ENCODE data around the gene SEC31B.

The SEC31B gene, protein sequence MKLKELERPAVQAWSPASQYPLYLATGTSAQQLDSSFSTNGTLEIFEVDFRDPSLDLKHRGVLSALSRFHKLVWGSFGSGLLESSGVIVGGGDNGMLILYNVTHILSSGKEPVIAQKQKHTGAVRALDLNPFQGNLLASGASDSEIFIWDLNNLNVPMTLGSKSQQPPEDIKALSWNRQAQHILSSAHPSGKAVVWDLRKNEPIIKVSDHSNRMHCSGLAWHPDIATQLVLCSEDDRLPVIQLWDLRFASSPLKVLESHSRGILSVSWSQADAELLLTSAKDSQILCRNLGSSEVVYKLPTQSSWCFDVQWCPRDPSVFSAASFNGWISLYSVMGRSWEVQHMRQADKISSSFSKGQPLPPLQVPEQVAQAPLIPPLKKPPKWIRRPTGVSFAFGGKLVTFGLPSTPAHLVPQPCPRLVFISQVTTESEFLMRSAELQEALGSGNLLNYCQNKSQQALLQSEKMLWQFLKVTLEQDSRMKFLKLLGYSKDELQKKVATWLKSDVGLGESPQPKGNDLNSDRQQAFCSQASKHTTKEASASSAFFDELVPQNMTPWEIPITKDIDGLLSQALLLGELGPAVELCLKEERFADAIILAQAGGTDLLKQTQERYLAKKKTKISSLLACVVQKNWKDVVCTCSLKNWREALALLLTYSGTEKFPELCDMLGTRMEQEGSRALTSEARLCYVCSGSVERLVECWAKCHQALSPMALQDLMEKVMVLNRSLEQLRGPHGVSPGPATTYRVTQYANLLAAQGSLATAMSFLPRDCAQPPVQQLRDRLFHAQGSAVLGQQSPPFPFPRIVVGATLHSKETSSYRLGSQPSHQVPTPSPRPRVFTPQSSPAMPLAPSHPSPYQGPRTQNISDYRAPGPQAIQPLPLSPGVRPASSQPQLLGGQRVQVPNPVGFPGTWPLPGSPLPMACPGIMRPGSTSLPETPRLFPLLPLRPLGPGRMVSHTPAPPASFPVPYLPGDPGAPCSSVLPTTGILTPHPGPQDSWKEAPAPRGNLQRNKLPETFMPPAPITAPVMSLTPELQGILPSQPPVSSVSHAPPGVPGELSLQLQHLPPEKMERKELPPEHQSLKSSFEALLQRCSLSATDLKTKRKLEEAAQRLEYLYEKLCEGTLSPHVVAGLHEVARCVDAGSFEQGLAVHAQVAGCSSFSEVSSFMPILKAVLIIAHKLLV

DNA sequence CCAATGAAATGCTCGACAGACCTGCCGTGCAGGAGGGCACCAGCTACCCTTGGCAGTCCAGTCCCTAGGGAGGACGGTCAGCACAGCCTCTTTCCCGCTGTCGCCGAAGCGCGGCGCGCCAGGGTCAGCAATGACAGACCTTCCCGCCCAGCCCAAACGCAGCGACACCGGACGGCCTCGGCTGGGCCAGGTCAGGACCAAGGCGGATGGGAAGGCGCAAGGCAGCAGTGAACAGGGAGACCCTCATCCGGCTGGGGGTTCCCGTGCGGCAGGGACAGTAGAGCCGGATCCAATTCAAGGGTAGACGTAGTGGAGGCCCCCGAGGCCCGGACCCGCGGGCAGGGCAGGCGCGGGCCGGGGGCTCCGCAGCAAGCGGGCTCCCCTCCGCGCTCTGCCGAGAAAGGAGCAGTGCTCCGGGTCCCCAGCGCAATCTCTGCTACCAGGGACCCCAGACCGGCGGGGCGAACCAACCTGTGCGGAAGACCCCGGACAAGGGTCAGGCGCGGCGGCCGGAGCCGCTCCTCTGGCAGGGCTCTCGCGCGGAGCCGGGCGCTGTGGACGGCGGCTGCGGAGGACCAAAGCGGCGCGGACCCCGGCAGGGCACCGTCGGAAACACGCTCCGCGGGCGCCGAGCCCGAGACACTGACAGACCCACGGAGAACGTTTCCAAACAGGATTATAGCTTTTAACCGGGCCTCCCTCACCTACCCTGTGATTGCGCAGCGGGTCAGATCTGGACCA is at the start of gene SEC31B:
Gene SEC31B, minus strand, starts transcription at position 551 of the 741 bp plus-strand sequence. CDS start 2,909 bp downstream, outside the sequence.
- DNase-seq (no peak), ATAC-seq (no peak)
- no peaks in the 10 kb centered on the region for H3K9me3 Mint-ChIP-seq
- peaks cover 11% of the 10 kb centered on the region for H3K4me1 Mint-ChIP-seq
- no peak within 1 kb of the TSS for H3K27ac Mint-ChIP-seq
- peaks cover 20% of the 10 kb centered on the region for H3K36me3 Mint-ChIP-seq (ENCODE audit: low read depth)
- H3K27me3 Mint-ChIP-seq, result no peaks in the 10 kb centered on the region
- no peak within 1 kb of the TSS for H3K4me3 Mint-ChIP-seq

DNA sequence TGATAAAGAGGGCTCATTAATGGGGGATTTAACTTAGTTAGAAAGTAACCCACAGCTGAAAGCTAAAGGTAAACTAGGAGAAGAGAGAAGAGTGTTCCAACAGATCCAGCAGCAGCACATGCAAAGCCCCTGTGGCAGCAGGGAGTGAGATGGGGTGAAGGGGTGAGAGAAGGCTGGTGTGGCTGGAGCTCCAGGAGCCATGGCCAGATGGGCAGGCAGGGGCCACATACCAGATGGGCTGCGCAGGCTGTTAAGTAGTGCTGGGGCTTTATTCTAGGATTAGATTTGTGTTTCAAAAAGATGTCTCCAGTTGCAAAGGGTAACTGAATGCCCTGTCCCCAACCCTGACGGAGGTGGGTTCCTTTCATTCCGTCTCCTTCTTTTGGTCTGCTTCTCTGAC is 49.3 kb upstream of the SEC31B start:
- H3K27me3 Mint-ChIP-seq, result peaks cover 44% of the 10 kb centered on the region
- no peak overlapping the region for H3K27ac Mint-ChIP-seq
- DNase-seq, result no peak
- no peak for ATAC-seq
- no peaks in the 10 kb centered on the region for H3K36me3 Mint-ChIP-seq (ENCODE audit: low read depth)
- no peaks in the 10 kb centered on the region for H3K9me3 Mint-ChIP-seq
- H3K4me1 Mint-ChIP-seq, result no peaks in the 10 kb centered on the region
- no peak overlapping the region for H3K4me3 Mint-ChIP-seq

DNA sequence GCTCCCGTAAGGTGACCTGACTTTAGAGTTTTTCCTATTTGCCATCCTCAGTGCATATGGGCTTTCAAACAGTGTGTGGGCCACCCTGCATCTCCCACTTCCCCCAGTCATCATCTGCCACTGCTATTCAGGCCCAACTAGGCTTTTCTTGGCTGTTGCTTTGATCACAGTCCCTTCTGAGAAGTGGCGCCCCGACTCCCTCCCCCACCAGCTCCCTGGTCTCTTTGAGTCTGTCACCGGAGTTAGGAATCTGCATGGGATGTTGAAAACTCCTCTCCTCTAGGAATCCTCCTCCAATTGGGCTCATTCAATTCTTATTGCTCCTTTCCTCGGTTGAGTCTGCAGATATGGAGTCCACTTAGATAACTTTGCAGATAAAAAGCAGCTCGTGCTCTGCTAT is 48.2 kb upstream of the SEC31B start:
- H3K4me3 Mint-ChIP-seq, result no peak overlapping the region
- no peaks in the 10 kb centered on the region for H3K36me3 Mint-ChIP-seq (ENCODE audit: low read depth)
- no peaks in the 10 kb centered on the region for H3K9me3 Mint-ChIP-seq
- H3K27ac Mint-ChIP-seq, result no peak overlapping the region
- H3K4me1 Mint-ChIP-seq, result peaks cover 2% of the 10 kb centered on the region
- peaks cover 49% of the 10 kb centered on the region for H3K27me3 Mint-ChIP-seq
- DNase-seq, result no peak
- no peak for ATAC-seq

DNA sequence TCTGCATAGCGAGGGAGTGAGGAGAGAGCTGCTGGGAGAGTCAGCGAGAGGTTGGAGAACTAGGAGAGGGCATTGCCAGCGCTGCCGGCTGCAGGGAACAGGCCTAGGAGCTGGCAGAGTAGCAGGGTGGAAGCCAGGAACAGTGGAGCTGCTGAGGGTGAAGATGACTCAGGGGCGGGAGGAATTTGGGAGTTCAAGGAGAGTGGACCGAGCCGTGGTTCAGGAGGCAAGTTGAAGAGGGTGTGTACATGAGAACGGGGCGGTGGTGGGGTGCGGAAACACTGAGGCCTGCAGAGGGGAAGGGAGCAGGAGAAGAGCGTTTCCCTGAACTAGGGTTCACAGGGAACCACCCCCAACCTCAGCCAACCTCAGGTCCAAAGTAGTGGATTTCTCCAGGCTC is 47.6 kb upstream of the SEC31B start:
- Mint-ChIP-seq H3K4me3 (no peak overlapping the region), H3K27me3 (peaks cover 48% of the 10 kb centered on the region), H3K36me3 (ENCODE audit: low read depth) (no peaks in the 10 kb centered on the region), H3K27ac (no peak overlapping the region), H3K9me3 (no peaks in the 10 kb centered on the region), H3K4me1 (peaks cover 4% of the 10 kb centered on the region)
- ATAC-seq, result no peak
- no peak for DNase-seq

DNA sequence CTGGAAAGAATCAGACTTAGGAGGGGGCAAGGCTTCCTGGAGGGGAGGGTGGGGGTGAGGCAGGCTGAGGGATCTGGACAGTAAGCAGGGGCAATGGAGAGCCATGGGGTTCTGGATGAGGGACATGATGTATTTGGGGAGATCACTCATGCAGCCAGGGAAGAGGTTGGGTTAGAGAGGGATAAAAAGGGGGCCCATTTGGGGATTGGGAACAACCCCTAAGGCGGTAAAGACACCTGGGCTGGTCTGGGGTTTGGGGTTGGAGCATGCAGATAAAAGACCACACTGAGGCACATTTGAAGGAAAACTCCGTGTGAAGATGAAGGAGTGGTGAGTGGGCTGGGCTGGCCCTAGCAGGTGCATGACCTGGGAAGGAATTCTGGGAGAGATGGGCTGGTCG is 46.9 kb upstream of the SEC31B start:
- no peak for ATAC-seq
- Mint-ChIP-seq H3K27ac (no peak overlapping the region), H3K4me1 (peaks cover 8% of the 10 kb centered on the region), H3K9me3 (no peaks in the 10 kb centered on the region), H3K36me3 (ENCODE audit: low read depth) (no peaks in the 10 kb centered on the region), H3K27me3 (peaks cover 50% of the 10 kb centered on the region), H3K4me3 (no peak overlapping the region)
- no peak for DNase-seq

DNA sequence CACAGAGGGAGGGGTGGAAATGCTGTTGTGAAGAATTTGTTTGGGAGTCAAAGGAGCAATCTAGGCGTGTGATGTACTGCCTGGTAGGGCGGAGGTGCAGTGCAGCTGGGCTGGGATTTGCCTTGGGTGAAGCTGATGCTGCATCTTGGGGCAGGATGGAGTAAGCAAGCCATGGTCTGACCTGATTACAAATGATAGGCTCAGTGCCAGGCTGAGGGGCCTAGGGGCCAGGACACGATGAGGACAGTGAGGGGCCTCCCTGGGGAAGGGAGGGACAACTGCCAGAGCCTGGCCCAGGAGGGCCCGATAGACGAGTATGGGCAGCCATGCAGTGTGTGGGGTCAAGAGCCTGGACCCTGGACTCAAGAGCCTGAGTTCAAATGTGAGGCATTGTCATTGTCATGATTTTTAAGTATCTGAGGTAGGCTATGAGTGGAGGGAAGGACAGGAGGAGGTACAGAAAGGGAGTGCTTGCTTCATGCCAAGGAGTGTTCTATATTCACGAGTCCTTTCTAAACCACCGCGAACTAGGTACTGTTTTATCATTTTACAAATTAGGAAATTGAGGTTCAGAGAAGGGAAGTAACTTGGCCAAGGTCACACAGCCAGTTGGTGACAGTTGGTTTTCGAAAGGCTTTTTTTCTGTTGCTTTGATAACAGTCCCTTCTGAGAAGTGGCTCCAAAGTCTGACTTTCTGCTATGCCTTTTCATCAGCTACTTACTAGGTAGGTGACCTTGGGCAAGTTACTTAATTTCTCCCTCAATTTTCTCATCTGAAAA is 45.7 kb upstream of the SEC31B start:
- ATAC-seq (no peak), DNase-seq (no peak)
- Mint-ChIP-seq H3K9me3 (no peaks in the 10 kb centered on the region), H3K27me3 (peaks cover 50% of the 10 kb centered on the region), H3K36me3 (ENCODE audit: low read depth) (peaks cover 2% of the 10 kb centered on the region), H3K27ac (no peak overlapping the region), H3K4me1 (peaks cover 13% of the 10 kb centered on the region), H3K4me3 (no peak overlapping the region)

DNA sequence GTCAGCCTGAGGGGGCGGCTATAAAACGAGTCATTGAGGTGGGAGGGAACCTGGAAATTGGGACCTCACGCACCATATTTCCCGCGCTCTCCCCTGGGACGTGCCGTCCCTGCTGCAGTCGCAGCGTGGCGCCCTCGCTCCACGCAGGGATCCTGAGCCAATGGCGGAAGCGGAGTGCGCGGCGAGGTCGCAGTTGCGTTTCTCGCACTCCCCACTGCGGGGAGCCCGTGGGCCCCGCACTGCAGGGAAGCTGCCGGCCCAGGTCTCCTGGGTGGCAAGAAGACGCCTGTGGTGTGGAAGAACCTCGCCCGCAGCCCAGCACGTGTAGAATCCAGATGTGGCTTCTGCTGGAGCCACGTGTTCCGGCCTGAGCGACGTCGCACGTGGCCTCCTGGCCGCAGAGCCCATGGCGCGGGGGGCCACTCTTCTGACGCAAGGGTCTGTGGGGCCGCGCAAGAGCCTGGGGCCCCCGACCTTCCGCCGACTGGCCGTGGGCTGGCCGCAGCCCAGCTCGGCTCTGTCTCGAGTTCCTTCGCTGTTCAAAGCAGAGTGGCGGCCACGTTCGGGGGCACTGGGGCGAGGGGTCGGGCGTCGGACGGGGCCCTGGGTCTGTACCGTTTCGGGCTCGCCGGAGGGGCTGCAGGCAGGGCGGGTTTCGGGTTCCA is 42.5 kb upstream of the SEC31B start:
- Mint-ChIP-seq H3K9me3 (no peaks in the 10 kb centered on the region), H3K27ac (peak overlapping the region; percentile 15), H3K4me3 (no peak overlapping the region), H3K4me1 (peaks cover 13% of the 10 kb centered on the region), H3K27me3 (peaks cover 41% of the 10 kb centered on the region), H3K36me3 (ENCODE audit: low read depth) (peaks cover 5% of the 10 kb centered on the region)
- ATAC-seq (peak; percentile 76), DNase-seq (peak; percentile 81)

DNA sequence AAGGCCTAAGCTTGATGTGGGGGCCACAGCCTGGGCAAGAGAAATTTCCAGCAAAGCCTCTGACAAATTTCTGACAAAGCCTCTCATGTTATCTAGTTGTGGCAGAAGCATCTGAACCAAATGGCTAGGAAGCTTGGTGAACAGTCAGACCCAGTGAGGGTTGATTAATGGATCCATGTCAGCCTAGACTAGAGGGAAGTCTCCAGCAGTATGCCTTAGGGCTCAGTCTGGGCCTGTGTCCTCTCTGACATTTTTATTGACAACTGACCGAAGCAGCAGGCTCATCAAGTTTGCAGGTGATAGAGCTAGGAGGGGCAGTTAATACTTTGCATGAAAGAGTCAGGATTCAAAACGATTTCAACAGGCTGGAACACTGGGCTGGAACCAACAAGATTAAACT is 41.3 kb upstream of the SEC31B start:
- Mint-ChIP-seq H3K4me1 (peaks cover 13% of the 10 kb centered on the region), H3K4me3 (no peak overlapping the region), H3K27ac (no peak overlapping the region), H3K36me3 (ENCODE audit: low read depth) (peaks cover 5% of the 10 kb centered on the region), H3K27me3 (peaks cover 30% of the 10 kb centered on the region), H3K9me3 (no peaks in the 10 kb centered on the region)
- DNase-seq (no peak), ATAC-seq (no peak)

DNA sequence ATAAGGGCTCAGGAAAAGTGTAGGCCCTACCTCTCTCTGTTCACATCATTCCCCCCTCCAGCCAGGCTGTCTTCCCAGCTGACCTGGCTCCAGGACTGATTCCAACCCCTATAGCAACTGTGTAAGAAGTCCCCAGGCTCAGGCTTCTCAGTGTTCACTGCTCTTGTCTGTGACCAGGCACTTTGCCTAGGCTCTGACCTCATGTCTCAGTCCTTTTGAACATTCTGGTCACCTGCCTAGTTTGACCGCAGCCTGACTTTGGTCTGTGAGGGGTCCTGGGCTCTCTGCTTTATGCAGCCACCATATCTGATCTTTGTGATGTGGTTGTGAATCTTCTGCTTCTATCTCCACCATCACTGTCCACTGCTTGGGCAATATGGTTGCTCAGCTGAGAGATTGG is 40.6 kb upstream of the SEC31B start:
- no peak for ATAC-seq
- H3K27ac Mint-ChIP-seq, result no peak overlapping the region
- no peak for DNase-seq
- peaks cover 13% of the 10 kb centered on the region for H3K4me1 Mint-ChIP-seq
- peaks cover 23% of the 10 kb centered on the region for H3K27me3 Mint-ChIP-seq
- H3K9me3 Mint-ChIP-seq, result no peaks in the 10 kb centered on the region
- H3K36me3 Mint-ChIP-seq (ENCODE audit: low read depth), result peaks cover 5% of the 10 kb centered on the region
- no peak overlapping the region for H3K4me3 Mint-ChIP-seq

DNA sequence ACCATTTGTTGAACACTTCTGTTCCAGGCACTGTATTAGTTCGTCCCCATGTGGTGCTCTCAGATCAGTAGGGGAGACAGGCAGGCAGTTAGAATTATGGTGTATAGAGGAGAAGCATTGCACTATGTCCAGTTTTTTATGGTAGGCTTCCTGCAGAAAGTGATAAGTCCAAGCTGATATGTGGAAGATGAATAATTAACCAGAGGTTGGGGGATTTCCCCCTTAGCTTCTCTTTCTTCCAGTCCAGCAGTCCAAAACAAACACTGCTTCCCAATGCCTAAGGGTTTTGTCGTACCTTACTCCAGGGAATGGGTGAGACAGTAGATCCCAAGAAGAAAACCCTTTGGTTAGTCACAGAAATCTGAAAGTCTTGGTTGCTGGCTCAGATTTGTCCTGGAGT is 35.2 kb upstream of the SEC31B start:
- no peak for ATAC-seq
- Mint-ChIP-seq H3K36me3 (ENCODE audit: low read depth) (peaks cover 4% of the 10 kb centered on the region), H3K27ac (no peak overlapping the region), H3K27me3 (no peaks in the 10 kb centered on the region), H3K9me3 (no peaks in the 10 kb centered on the region), H3K4me1 (no peaks in the 10 kb centered on the region), H3K4me3 (no peak overlapping the region)
- DNase-seq, result no peak

DNA sequence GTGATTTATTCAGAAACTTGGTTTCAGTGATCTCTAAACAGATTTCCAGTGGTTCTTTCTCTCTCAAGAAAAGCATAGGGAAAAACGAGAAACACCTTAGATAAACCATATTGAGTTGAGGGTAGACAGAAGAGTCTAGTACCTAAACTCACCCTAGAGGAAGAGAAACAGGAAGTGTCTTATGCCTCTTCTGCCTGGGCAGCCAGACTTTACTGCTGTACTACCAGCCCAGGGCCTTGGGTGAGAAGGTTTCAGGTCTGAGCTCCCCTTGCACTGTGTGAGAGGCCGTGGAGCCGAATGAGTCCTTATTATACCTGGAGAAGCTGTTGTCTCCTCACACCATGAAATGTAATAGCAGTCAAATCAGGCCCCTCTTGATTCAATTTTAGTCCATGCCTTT is 34.3 kb upstream of the SEC31B start:
- H3K9me3 Mint-ChIP-seq, result no peaks in the 10 kb centered on the region
- no peak overlapping the region for H3K27ac Mint-ChIP-seq
- peaks cover 7% of the 10 kb centered on the region for H3K36me3 Mint-ChIP-seq (ENCODE audit: low read depth)
- H3K4me3 Mint-ChIP-seq, result no peak overlapping the region
- no peaks in the 10 kb centered on the region for H3K27me3 Mint-ChIP-seq
- no peaks in the 10 kb centered on the region for H3K4me1 Mint-ChIP-seq
- no peak for DNase-seq
- ATAC-seq, result no peak

DNA sequence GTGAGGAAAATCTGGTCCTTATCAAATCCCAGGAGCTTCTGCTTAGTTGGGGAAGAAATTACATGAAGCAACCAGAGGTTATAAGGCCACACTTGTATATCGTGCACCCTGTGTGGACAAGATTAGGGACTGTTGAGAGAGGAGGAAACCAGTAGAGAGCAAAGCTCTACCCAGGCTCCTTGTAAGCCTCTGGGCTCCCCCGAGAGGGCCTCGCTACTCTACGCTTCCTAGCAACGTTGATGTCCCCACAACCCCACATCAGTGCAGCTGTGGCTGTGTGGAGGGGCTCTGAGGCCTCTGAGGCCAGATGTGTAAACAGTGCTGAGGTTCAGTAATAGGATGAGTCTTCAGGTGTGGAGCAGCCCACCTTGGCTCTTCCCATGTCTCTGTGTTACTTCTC is 32.1 kb upstream of the SEC31B start:
- Mint-ChIP-seq H3K9me3 (no peaks in the 10 kb centered on the region), H3K4me1 (no peaks in the 10 kb centered on the region), H3K36me3 (ENCODE audit: low read depth) (peaks cover 16% of the 10 kb centered on the region), H3K4me3 (no peak overlapping the region), H3K27ac (no peak overlapping the region), H3K27me3 (no peaks in the 10 kb centered on the region)
- no peak for DNase-seq
- no peak for ATAC-seq

DNA sequence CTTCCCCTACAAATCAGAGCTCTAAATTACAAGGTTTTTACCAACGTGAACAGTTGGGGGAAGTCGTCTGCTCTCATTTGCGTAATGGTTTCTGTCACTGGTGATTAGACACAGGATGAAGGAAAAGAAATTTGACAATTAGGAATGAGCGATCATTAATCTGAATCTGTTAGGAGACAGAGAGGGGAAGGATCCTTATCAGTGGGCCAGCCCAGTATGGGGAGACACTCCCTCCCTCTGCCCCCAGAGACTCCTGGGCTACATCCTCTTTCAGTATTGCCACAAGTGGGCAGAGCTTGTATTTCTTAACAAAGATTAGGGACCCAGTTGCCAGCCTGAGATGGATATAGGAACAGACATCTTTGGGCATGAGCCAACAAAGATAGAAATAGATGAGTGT is 31.5 kb upstream of the SEC31B start:
- Mint-ChIP-seq H3K4me3 (no peak overlapping the region), H3K4me1 (no peaks in the 10 kb centered on the region), H3K9me3 (no peaks in the 10 kb centered on the region), H3K27ac (no peak overlapping the region), H3K36me3 (ENCODE audit: low read depth) (peaks cover 19% of the 10 kb centered on the region), H3K27me3 (no peaks in the 10 kb centered on the region)
- no peak for ATAC-seq
- no peak for DNase-seq

All from activated naive CD8-positive, alpha-beta T cell treated with anti-CD3 and anti-CD28 coated beads, Interleukin-2, amount 50 U/mL, for 24 hours (primary cell).